H1 (cell line): ENCODE data around the gene SLC9A4.

ENCODE experiments used
- ASH2L ChIP-seq: fragments of 200-600, 300-600 bp; sonication (generic); IDR thresholded peaks from one replicate; pipeline ENCODE4 v1.7.1; 2017; ENCODE audit warnings: low read length
- BRCA1 ChIP-seq: IDR thresholded peaks from 2 replicates; pipeline ENCODE4 v1.6.1; 2012; ENCODE audit warnings: low read depth, low read length, improper control_type of control experiment
- CEBPB ChIP-seq: IDR thresholded peaks from 2 replicates; pipeline ENCODE4 v1.6.1; 2012; ENCODE audit warnings: low read depth, low read length
- JUN ChIP-seq: IDR thresholded peaks from 2 replicates; pipeline ENCODE4 v1.6.1; 2011; ENCODE audit warnings: low read depth, mild to moderate bottlenecking, improper control_type of control experiment, low read length
- POLR2A ChIP-seq, 2 experiments: IDR thresholded peaks; 1 replicate in 1 of 2; 2 replicates in 1 of 2; pipeline ENCODE4 v1.6.1; 2011; ENCODE audit warnings: low read depth in 2 of 2, low read length in 2 of 2, mild to moderate bottlenecking in 2 of 2; ENCODE audit errors: control extremely low read depth in 1 of 2
- SP1 ChIP-seq: IDR thresholded peaks from 2 replicates; pipeline ENCODE4 v1.6.1; 2011; ENCODE audit warnings: low read depth, low read length
- SRF ChIP-seq: IDR thresholded peaks from 2 replicates; pipeline ENCODE4 v1.6.1; 2011; ENCODE audit warnings: mild to moderate bottlenecking, low read depth, low read length, moderate library complexity
- YY1 ChIP-seq: IDR thresholded peaks from 2 replicates; pipeline ENCODE4 v1.6.1; 2011; ENCODE audit warnings: low read depth, mild to moderate bottlenecking, low read length
- TF ChIP-seq, protein P1 (sequence below), 3 experiments: IDR thresholded peaks; 1 replicate in 2 of 3; 2 replicates in 1 of 3; pipeline versions ENCODE4 v1.5.1 to v1.6.1; 2011; ENCODE audit warnings: low read length in 3 of 3, mild to moderate bottlenecking in 3 of 3, inconsistent platforms in 2 of 3, low read depth in 1 of 3, moderate library complexity in 1 of 3; ENCODE audit not compliant: insufficient read depth in 1 of 3; ENCODE audit errors: control extremely low read depth in 1 of 3
- TF ChIP-seq, protein P2 (sequence below): IDR thresholded peaks from 2 replicates; pipeline ENCODE4 v1.6.1; 2011; ENCODE audit warnings: low read length, improper control_type of control experiment

DNA sequence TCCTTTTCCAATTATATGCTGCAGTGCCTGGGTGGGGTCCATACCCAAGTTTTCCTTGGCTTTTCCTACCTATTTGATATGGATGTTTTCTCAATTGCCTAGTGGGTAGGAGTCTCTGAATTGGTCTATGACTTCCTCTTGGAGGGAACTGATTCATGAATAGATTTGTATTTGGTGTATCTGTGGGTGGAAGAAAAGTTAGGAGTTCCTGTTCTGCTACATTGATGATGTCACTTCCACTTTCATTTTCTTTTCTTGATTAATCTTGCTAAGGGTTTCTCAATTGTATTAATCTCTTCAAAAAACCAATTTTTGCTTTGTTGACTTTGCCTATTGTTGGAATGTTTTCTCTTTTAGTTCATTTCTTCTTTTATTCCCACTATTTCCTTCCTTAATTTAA, 108.9 kb downstream of the SLC9A4 start:
- TF ChIP-seq BRCA1 = no peak
- no peak for TF ChIP-seq ASH2L
- no peak for TF ChIP-seq JUN
- TF ChIP-seq POLR2A (IDR thresholded peaks at IDR 0.05; ENCODE audit: control extremely low read depth in 1 of 2, low read depth in 2 of 2, low read length in 2 of 2) = no peak
- no peak for TF ChIP-seq YY1
- TF ChIP-seq, protein P1, sequence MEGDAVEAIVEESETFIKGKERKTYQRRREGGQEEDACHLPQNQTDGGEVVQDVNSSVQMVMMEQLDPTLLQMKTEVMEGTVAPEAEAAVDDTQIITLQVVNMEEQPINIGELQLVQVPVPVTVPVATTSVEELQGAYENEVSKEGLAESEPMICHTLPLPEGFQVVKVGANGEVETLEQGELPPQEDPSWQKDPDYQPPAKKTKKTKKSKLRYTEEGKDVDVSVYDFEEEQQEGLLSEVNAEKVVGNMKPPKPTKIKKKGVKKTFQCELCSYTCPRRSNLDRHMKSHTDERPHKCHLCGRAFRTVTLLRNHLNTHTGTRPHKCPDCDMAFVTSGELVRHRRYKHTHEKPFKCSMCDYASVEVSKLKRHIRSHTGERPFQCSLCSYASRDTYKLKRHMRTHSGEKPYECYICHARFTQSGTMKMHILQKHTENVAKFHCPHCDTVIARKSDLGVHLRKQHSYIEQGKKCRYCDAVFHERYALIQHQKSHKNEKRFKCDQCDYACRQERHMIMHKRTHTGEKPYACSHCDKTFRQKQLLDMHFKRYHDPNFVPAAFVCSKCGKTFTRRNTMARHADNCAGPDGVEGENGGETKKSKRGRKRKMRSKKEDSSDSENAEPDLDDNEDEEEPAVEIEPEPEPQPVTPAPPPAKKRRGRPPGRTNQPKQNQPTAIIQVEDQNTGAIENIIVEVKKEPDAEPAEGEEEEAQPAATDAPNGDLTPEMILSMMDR (IDR thresholded peaks at IDR 0.05; ENCODE audit: control extremely low read depth in 1 of 3, insufficient read depth in 1 of 3, low read depth in 1 of 3, low read length in 3 of 3) = no peak
- TF ChIP-seq CEBPB = no peak
- no peak for TF ChIP-seq SRF
- TF ChIP-seq, protein P2, sequence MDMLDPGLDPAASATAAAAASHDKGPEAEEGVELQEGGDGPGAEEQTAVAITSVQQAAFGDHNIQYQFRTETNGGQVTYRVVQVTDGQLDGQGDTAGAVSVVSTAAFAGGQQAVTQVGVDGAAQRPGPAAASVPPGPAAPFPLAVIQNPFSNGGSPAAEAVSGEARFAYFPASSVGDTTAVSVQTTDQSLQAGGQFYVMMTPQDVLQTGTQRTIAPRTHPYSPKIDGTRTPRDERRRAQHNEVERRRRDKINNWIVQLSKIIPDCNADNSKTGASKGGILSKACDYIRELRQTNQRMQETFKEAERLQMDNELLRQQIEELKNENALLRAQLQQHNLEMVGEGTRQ = no peak
- TF ChIP-seq SP1 = no peak
